HCT116 (cell line): Measurements from ENCODE around the gene DDX20. TPM values are rescaled to one million over a fixed set of nuclear protein-coding genes. Genes with fewer than 3 reads are reported as not detected.

Experiments
- ATAC-seq: fragments of 200-7000 bp; cut with Tn5 transposase; 2 replicates; pipeline ENCODE4 v1.9.1; 2020; ENCODE audit warnings: mild to moderate bottlenecking, moderate library complexity
- BruUV-seq: library from RNA; stranded (reverse); fragments of 400-500 nt; replicated peaks from 2 replicates; lab custom pipeline; 2021; lab: Mats Ljungman, UMichigan
- CTCF ChIA-PET: fragments of 300-600 bp; sonication (Branson Sonifier 250); formaldehyde crosslinking; loops from one replicate; lab custom pipeline; 2021; ENCODE audit warnings: antibody characterized with exemption; lab: Charles Lee
- POLR2A ChIA-PET: fragments of 300-600, 350-600 bp; sonication (Branson Sonifier 250); formaldehyde crosslinking; loops from one replicate; lab custom pipeline; 2021; ENCODE audit warnings: antibody characterized with exemption; lab: Charles Lee
- RAD21 ChIA-PET, 2 experiments: fragments of 300-600 bp; sonication (Branson Sonifier 250); formaldehyde crosslinking; loops; one replicate each; lab custom pipeline; 2023; ENCODE audit warnings: low total read pairs in 2 of 2; ENCODE audit not compliant: uncharacterized antibody in 2 of 2, unreplicated experiment in 2 of 2, low non-redundant PET in 1 of 2; lab: Charles Lee
- DNase-seq: peaks from one replicate; pipeline ENCODE4 v3.0.0-alpha.2; 2010; ENCODE audit warnings: low read depth, low spot score
- H2AFZ ChIP-seq: fragments of 200-600 bp; shearing (Covaris generic), sonication (generic); 2 replicates; pipeline ENCODE4 v1.6.1; 2017; ENCODE audit warnings: low read depth, mixed run types, mixed read lengths, antibody characterized with exemption, low read length; ENCODE audit not compliant: poor library complexity, severe bottlenecking
- H3K27ac ChIP-seq: 2 replicates; pipeline ENCODE4 v1.5.1; 2012; ENCODE audit warnings: low read depth, low read length
- H3K27me3 ChIP-seq: fragments of 200-600 bp; sonication (generic); 2 replicates; pipeline ENCODE4 v1.6.1; 2016; ENCODE audit warnings: mixed run types, low read length, mixed read lengths; ENCODE audit not compliant: insufficient read depth
- H3K36me3 ChIP-seq, 2 experiments: fragments of 200-500 bp in 1 of 2; fragments of 200-600 bp in 1 of 2; sonication (Bioruptor generic) in 1 of 2; sonication (generic) in 1 of 2; 2 replicates each; pipeline versions ENCODE4 v1.5.1 to v1.6.1; 2014 to 2016; ENCODE audit warnings: low read length in 2 of 2, inconsistent platforms in 1 of 2, mixed read lengths in 1 of 2, mixed run types in 1 of 2; ENCODE audit not compliant: insufficient read depth in 2 of 2, control insufficient read depth in 1 of 2
- H3K4me1 ChIP-seq, 2 experiments: fragments of 200-600 bp in 1 of 2; sonication (generic) in 1 of 2; 2 replicates each; pipeline versions ENCODE4 v1.5.1 to v1.6.1; 2012 to 2017; ENCODE audit warnings: low read length in 2 of 2, inconsistent platforms in 1 of 2, mild to moderate bottlenecking in 1 of 2, mixed read lengths in 1 of 2, mixed run types in 1 of 2, moderate library complexity in 1 of 2; ENCODE audit not compliant: insufficient read depth in 2 of 2, control insufficient read depth in 1 of 2
- H3K4me2 ChIP-seq: fragments of 200-600 bp; sonication (generic); 2 replicates; pipeline ENCODE4 v1.6.1; 2017; ENCODE audit warnings: mixed run types, low read length, mixed read lengths
- H3K4me3 ChIP-seq, 2 experiments: fragments of 200-600 bp in 1 of 2; sonication (generic) in 1 of 2; replicated peaks in 1 of 2; 2 replicates each; pipeline ENCODE4 v1.5.1; 2011 to 2016; ENCODE audit warnings: low read length in 2 of 2, control low read depth in 1 of 2, low read depth in 1 of 2, mild to moderate bottlenecking in 1 of 2, mixed read lengths in 1 of 2, mixed run types in 1 of 2
- H3K79me2 ChIP-seq: fragments of 200-600 bp; sonication (generic); 2 replicates; pipeline ENCODE4 v1.6.1; 2017; ENCODE audit warnings: mild to moderate bottlenecking, mixed run types, low read length, moderate library complexity, mixed read lengths; ENCODE audit not compliant: insufficient read depth
- H3K9ac ChIP-seq: fragments of 200-600 bp; sonication (generic); 2 replicates; pipeline ENCODE4 v1.6.1; 2016; ENCODE audit warnings: low read length, mixed read lengths
- H3K9me2 ChIP-seq: fragments of 200-600 bp; sonication (generic), shearing (Covaris generic); 2 replicates; pipeline ENCODE4 v1.6.1; 2017; ENCODE audit warnings: mixed run types, mild to moderate bottlenecking, moderate library complexity; ENCODE audit not compliant: insufficient read depth
- H3K9me3 ChIP-seq, 2 experiments: fragments of 200-500 bp in 1 of 2; fragments of 200-600 bp in 1 of 2; sonication (Bioruptor generic) in 1 of 2; sonication (generic) in 1 of 2; 2 replicates each; pipeline ENCODE4 v1.6.1; 2014 to 2017; ENCODE audit warnings: low read length in 2 of 2, mixed read lengths in 2 of 2, inconsistent platforms in 1 of 2, low read depth in 1 of 2, mild to moderate bottlenecking in 1 of 2, mixed run types in 1 of 2, moderate library complexity in 1 of 2; ENCODE audit not compliant: control insufficient read depth in 1 of 2, insufficient read depth in 1 of 2
- H4K20me1 ChIP-seq: fragments of 200-600 bp; sonication (generic), shearing (Covaris generic); 2 replicates; pipeline ENCODE4 v1.6.1; 2017; ENCODE audit warnings: mixed run types, mild to moderate bottlenecking, moderate library complexity; ENCODE audit not compliant: insufficient read depth
- CBX3 ChIP-seq: IDR thresholded peaks from 2 replicates; pipeline ENCODE4 v1.6.1; 2012; ENCODE audit warnings: low read depth
- CEBPB ChIP-seq: IDR thresholded peaks from 2 replicates; pipeline ENCODE4 v1.6.1; 2012; ENCODE audit warnings: low read depth
- ELF1 ChIP-seq: IDR thresholded peaks from 2 replicates; pipeline ENCODE4 v1.6.1; 2012; ENCODE audit warnings: low read depth, borderline replicate concordance
- EZH2 ChIP-seq: fragments of 200-600 bp; sonication (generic); IDR thresholded peaks from 2 replicates; pipeline ENCODE4 v1.6.1; 2017; ENCODE audit warnings: antibody characterized with exemption, mixed run types
- JUND ChIP-seq: IDR thresholded peaks from 2 replicates; pipeline ENCODE4 v1.6.1; 2012
- POLR2A ChIP-seq: IDR thresholded peaks from 2 replicates; pipeline ENCODE4 v1.7.0; 2011; ENCODE audit warnings: borderline replicate concordance; ENCODE audit not compliant: insufficient read depth, insufficient read length; ENCODE audit errors: extremely low read depth
- POLR2AphosphoS5 ChIP-seq: IDR thresholded peaks from 2 replicates; pipeline ENCODE4 v1.6.1; 2011; ENCODE audit warnings: mild to moderate bottlenecking, low read depth, low read length, moderate library complexity
- RAD21 ChIP-seq: IDR thresholded peaks from 2 replicates; pipeline ENCODE4 v1.6.1; 2012; ENCODE audit warnings: low read depth, mild to moderate bottlenecking
- SIN3A ChIP-seq: IDR thresholded peaks from 2 replicates; pipeline ENCODE4 v1.6.1; 2012; ENCODE audit warnings: low read depth
- SP1 ChIP-seq: IDR thresholded peaks from 2 replicates; pipeline ENCODE4 v1.6.1; 2012; ENCODE audit warnings: low read depth
- SRF ChIP-seq: IDR thresholded peaks from 2 replicates; pipeline ENCODE4 v1.6.1; 2012; ENCODE audit warnings: low read depth
- TCF7L2 ChIP-seq: IDR thresholded peaks from 2 replicates; pipeline ENCODE4 v1.7.0; 2011; ENCODE audit warnings: borderline replicate concordance, inconsistent platforms; ENCODE audit not compliant: insufficient read depth, insufficient read length; ENCODE audit errors: extremely low read depth
- YY1 ChIP-seq: IDR thresholded peaks from 2 replicates; pipeline ENCODE4 v1.6.1; 2011; ENCODE audit warnings: low read length, low read depth, moderate library complexity, mild to moderate bottlenecking; ENCODE audit not compliant: insufficient replicate concordance; ENCODE audit errors: extremely low read depth
- ZNF274 ChIP-seq: fragments of 200-500 bp; sonication (Bioruptor generic); IDR thresholded peaks from 2 replicates; pipeline ENCODE4 v1.6.1; 2014; ENCODE audit warnings: mild to moderate bottlenecking, low read depth, low read length, inconsistent platforms
- intact Hi-C: fragments of 100-400 bp; cut with micrococcal nuclease; formaldehyde crosslinking; loops from 2 replicates; pipeline ENCODE4 v1.10.0; 2022
- total RNA-seq: library from RNA; stranded (reverse); gene quantifications from one replicate; pipeline ENCODE4 v1.2.1, GENCODE V29; 2021; ENCODE audit not compliant: unreplicated experiment
- TF ChIP-seq, protein P1 (sequence below), 3 experiments: fragments of 200-600 bp in 1 of 3; sonication (generic) in 1 of 3; IDR thresholded peaks in 2 of 3; conservative IDR thresholded peaks in 1 of 3; 2 replicates each; pipeline ENCODE4 v1.5.1; 2012 to 2017; ENCODE audit warnings: low read depth in 2 of 3, low read length in 2 of 3, antibody characterized with exemption in 1 of 3, borderline replicate concordance in 1 of 3, control low read depth in 1 of 3, mild to moderate bottlenecking in 1 of 3, mixed read lengths in 1 of 3, mixed run types in 1 of 3, moderate library complexity in 1 of 3; ENCODE audit not compliant: insufficient read depth in 1 of 3
- TF ChIP-seq, protein P2 (sequence below): IDR thresholded peaks from 2 replicates; pipeline ENCODE4 v1.6.1; 2012; ENCODE audit warnings: low read depth
- TF ChIP-seq, protein P3 (sequence below): IDR thresholded peaks from 2 replicates; pipeline ENCODE4 v1.6.1; 2012

Gene DDX20
- total RNA-seq, 1 experiment from 2014 or later = 14.9 TPM

DNA sequence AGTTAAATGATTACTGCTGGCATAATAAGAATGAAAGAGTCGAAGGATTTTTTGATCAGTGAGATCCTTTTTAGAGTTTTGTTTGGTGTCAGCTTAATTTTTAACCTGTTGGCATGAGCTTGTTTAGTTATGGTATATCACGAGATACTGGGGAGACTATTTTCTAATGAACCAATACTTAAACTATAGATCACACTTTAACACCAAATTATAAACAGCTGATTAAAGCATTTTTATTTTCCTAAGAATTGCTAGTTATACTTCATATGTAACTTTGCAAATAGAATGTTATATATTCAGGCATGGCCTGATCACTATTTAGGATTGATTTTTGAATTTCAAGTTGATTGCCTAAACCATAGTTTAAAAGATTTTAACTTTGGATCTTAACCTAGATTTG, 6.0 kb downstream of the DDX20 start:
- POLR2A ChIA-PET = no interaction called here
- CTCF ChIA-PET = no interaction called here
- H3K36me3 ChIP-seq = peaks cover 44 to 45% of the 10 kb centered on the region in 2 experiments
- no peaks in the 10 kb centered on the region for H3K9me3 ChIP-seq
- TF ChIP-seq POLR2AphosphoS5 (no peak), ELF1 (no peak), CBX3 (no peak), RAD21 (no peak), POLR2A (no peak), CEBPB (no peak), SRF (no peak), JUND (no peak), ZNF274 (no peak), SP1 (no peak), EZH2 (no peak), SIN3A (no peak), TCF7L2 (no peak), YY1 (no peak)
- TF ChIP-seq, protein P1, sequence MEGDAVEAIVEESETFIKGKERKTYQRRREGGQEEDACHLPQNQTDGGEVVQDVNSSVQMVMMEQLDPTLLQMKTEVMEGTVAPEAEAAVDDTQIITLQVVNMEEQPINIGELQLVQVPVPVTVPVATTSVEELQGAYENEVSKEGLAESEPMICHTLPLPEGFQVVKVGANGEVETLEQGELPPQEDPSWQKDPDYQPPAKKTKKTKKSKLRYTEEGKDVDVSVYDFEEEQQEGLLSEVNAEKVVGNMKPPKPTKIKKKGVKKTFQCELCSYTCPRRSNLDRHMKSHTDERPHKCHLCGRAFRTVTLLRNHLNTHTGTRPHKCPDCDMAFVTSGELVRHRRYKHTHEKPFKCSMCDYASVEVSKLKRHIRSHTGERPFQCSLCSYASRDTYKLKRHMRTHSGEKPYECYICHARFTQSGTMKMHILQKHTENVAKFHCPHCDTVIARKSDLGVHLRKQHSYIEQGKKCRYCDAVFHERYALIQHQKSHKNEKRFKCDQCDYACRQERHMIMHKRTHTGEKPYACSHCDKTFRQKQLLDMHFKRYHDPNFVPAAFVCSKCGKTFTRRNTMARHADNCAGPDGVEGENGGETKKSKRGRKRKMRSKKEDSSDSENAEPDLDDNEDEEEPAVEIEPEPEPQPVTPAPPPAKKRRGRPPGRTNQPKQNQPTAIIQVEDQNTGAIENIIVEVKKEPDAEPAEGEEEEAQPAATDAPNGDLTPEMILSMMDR (IDR thresholded peaks at IDR 0.05 in 2 of 3, conservative IDR thresholded peaks at IDR 0.05 in 1 of 3; ENCODE audit: borderline replicate concordance in 1 of 3, insufficient read depth in 1 of 3, low read depth in 2 of 3, low read length in 2 of 3) = no peak
- TF ChIP-seq, protein P2, sequence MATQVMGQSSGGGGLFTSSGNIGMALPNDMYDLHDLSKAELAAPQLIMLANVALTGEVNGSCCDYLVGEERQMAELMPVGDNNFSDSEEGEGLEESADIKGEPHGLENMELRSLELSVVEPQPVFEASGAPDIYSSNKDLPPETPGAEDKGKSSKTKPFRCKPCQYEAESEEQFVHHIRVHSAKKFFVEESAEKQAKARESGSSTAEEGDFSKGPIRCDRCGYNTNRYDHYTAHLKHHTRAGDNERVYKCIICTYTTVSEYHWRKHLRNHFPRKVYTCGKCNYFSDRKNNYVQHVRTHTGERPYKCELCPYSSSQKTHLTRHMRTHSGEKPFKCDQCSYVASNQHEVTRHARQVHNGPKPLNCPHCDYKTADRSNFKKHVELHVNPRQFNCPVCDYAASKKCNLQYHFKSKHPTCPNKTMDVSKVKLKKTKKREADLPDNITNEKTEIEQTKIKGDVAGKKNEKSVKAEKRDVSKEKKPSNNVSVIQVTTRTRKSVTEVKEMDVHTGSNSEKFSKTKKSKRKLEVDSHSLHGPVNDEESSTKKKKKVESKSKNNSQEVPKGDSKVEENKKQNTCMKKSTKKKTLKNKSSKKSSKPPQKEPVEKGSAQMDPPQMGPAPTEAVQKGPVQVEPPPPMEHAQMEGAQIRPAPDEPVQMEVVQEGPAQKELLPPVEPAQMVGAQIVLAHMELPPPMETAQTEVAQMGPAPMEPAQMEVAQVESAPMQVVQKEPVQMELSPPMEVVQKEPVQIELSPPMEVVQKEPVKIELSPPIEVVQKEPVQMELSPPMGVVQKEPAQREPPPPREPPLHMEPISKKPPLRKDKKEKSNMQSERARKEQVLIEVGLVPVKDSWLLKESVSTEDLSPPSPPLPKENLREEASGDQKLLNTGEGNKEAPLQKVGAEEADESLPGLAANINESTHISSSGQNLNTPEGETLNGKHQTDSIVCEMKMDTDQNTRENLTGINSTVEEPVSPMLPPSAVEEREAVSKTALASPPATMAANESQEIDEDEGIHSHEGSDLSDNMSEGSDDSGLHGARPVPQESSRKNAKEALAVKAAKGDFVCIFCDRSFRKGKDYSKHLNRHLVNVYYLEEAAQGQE = no peak
- TF ChIP-seq, protein P3, sequence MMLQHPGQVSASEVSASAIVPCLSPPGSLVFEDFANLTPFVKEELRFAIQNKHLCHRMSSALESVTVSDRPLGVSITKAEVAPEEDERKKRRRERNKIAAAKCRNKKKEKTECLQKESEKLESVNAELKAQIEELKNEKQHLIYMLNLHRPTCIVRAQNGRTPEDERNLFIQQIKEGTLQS = no peak
- no peak for ATAC-seq
- intact Hi-C loops = loop anchor here (10.0 kb wide), 1 partner anchor 537 kb away; the partner anchor contains the start of gene CHI3L2
- BruUV-seq = no TSS peak
- no peak overlapping the region for H2AFZ ChIP-seq
- no peak overlapping the region for H3K4me3 ChIP-seq
- no peak overlapping the region for H3K4me2 ChIP-seq
- peaks cover 4 to 9% of the 10 kb centered on the region in 2 experiments; a peak in 3 of 4 replicates for H3K4me1 ChIP-seq
- no peaks in the 10 kb centered on the region for H3K9me2 ChIP-seq
- H3K9ac ChIP-seq = no peak overlapping the region
- no peak for DNase-seq
- no peaks in the 10 kb centered on the region for H4K20me1 ChIP-seq
- peaks cover 42% of the 10 kb centered on the region for H3K79me2 ChIP-seq
- H3K27me3 ChIP-seq = no peaks in the 10 kb centered on the region
- no peak overlapping the region for H3K27ac ChIP-seq
- RAD21 ChIA-PET = no interaction called here
